DOHH2 (cell line): Measurements from ENCODE around the gene ATP4B.

Experiments used
- EZH2phosphoT487 ChIP-seq: fragments of 200-600 bp; sonication (generic); IDR thresholded peaks from 2 replicates; pipeline ENCODE4 v1.6.1; 2017; ENCODE audit warnings: borderline replicate concordance, mild to moderate bottlenecking, antibody characterized with exemption, low read length, moderate library complexity, mixed read lengths
- TF ChIP-seq, protein P1 (sequence below): fragments of 200-600 bp; sonication (generic); IDR thresholded peaks from one replicate; pipeline ENCODE4 v1.5.1; 2014; ENCODE audit warnings: antibody characterized with exemption, mild to moderate bottlenecking, low read depth, low read length; ENCODE audit not compliant: poor library complexity, severe bottlenecking

DNA sequence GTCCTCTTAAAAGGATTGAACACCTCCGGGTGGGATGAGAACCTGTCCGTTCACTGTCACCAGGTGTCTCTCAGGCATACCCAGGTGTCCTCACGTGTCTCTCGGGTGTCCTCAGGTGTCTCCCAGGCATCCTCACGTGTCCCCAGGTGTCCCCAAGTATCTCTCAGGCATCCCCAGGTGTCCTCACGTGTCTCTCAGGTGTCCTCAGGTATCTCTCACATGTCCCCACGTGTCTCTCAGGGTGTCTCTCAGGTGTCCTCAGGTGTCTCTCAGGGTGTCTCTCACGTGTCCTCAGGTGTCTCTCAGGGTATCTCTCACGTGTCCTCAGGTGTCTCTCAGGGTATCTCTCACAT lies 33.8 kb downstream of the ATP4B start:
- TF ChIP-seq, protein P1, sequence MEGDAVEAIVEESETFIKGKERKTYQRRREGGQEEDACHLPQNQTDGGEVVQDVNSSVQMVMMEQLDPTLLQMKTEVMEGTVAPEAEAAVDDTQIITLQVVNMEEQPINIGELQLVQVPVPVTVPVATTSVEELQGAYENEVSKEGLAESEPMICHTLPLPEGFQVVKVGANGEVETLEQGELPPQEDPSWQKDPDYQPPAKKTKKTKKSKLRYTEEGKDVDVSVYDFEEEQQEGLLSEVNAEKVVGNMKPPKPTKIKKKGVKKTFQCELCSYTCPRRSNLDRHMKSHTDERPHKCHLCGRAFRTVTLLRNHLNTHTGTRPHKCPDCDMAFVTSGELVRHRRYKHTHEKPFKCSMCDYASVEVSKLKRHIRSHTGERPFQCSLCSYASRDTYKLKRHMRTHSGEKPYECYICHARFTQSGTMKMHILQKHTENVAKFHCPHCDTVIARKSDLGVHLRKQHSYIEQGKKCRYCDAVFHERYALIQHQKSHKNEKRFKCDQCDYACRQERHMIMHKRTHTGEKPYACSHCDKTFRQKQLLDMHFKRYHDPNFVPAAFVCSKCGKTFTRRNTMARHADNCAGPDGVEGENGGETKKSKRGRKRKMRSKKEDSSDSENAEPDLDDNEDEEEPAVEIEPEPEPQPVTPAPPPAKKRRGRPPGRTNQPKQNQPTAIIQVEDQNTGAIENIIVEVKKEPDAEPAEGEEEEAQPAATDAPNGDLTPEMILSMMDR: no peak
- no peak for TF ChIP-seq EZH2phosphoT487
